Neuron (in vitro differentiated cells): ENCODE data around the gene CHM.
"Not testable (repeated sequence)": the region's sequence is repeated elsewhere in the genome, so short reads cannot be mapped to it uniquely, and the experiment has no call there.

Experiments
- H2AFZ ChIP-seq: one replicate; pipeline ENCODE4 v1.6.1; 2013; ENCODE audit warnings: low read depth, mild to moderate bottlenecking, inconsistent platforms, low read length, moderate library complexity
- H3K27me3 ChIP-seq: one replicate; pipeline ENCODE4 v1.6.1; 2013; ENCODE audit warnings: low read length; ENCODE audit not compliant: insufficient read depth
- H3K36me3 ChIP-seq: one replicate; pipeline ENCODE4 v1.6.1; 2013; ENCODE audit warnings: low read length; ENCODE audit not compliant: insufficient read depth
- H3K4me1 ChIP-seq: one replicate; pipeline ENCODE4 v1.6.1; 2013; ENCODE audit warnings: low read length; ENCODE audit not compliant: insufficient read depth
- H3K4me3 ChIP-seq: 2 replicates; pipeline ENCODE4 v1.5.1; 2013; ENCODE audit warnings: mild to moderate bottlenecking, low read length, moderate library complexity
- H3K9me3 ChIP-seq: one replicate; pipeline ENCODE4 v1.6.1; 2013; ENCODE audit warnings: low read length

CHM gene

DNA sequence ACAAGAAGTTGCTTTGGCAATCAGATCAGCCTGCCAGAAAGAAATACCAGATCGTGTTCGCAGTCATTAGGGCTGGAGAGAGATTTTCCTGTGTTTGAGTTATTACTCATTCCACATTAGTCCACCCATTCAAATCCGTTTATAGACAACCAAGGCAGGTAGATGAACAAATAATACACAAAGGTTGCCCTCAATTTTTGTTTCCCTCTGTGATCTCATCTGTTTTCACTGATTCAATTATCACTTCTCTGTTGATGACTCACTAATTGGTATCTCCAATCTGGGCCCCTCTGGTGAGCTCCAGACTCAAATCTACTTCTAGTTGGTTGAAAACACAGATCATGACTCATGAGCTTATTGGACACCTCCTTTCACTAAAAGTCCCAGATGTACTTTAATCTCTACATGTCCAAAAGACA lies 54.5 kb downstream of the CHM start:
- Histone ChIP-seq H2AFZ (no peak overlapping the region), H3K9me3 (no peaks in the 10 kb centered on the region), H3K4me1 (no peaks in the 10 kb centered on the region), H3K4me3 (no peak overlapping the region), H3K36me3 (no peaks in the 10 kb centered on the region), H3K27me3 (no peaks in the 10 kb centered on the region)

DNA sequence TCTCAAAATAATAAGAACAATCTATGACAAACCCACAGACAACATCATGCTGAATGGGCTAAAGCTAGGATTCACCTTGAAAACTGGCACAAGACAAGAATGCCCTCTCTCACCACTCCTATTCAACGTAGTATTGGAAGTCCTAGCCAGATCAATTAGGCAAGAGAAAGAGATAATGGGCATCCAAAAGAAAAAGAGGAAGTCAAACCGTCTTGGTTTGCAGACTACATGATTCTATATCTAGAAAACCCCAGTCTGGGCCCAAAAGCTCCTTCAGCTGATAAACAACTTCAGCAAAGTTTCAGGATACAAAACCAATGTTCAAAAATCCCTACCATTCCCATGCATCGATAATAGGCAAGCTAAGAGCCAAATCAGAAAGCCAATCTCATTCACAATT lies 59.0 kb downstream of the CHM start:
- H3K9me3 ChIP-seq = no peaks in the 10 kb centered on the region
- no peaks in the 10 kb centered on the region for H3K36me3 ChIP-seq
- H2AFZ ChIP-seq = no peak overlapping the region
- no peak overlapping the region for H3K4me3 ChIP-seq
- no peaks in the 10 kb centered on the region for H3K27me3 ChIP-seq
- no peaks in the 10 kb centered on the region for H3K4me1 ChIP-seq

DNA sequence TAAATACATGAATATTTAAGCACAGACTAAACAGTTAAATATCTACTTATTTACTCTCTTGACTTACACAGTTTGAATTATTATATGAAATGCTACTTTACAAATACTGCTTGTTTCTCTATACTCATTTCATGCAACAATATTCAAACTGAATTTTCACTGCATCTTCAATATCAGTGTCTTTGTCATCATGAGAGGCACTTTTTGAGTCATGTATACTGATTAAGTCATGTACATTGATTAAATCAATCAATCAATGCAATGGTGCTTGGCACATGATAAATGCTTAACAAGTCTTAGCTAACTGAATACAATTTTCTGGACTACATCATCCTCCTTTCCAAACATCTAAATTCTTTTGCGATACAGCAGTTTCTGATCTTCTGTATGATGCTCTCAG lies 67.1 kb downstream of the CHM start:
- Histone ChIP-seq H2AFZ (no peak overlapping the region), H3K4me1 (no peaks in the 10 kb centered on the region), H3K27me3 (no peaks in the 10 kb centered on the region), H3K36me3 (peaks cover 6% of the 10 kb centered on the region), H3K4me3 (no peak overlapping the region), H3K9me3 (no peaks in the 10 kb centered on the region)

DNA sequence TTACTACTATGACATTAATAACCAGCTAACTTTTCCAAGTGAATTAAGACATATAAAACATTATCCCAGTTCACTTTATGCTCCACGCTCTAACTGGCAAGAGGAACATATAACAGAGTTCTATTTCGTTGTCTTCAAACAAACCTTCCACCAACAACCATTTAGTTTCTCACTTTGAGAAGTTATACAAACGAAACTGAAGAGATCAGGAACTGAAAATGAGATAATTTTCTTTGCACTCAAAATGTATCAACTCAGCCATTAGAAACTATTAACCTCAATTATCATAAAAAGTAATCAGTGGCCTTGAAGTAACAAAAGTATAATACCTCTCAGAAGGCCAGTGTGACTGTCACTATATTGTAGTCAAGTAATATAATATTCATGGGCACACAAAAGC lies 70.1 kb downstream of the CHM start:
- no peaks in the 10 kb centered on the region for H3K9me3 ChIP-seq
- no peaks in the 10 kb centered on the region for H3K27me3 ChIP-seq
- H3K36me3 ChIP-seq = peaks cover 9% of the 10 kb centered on the region
- H3K4me3 ChIP-seq = no peak overlapping the region
- H3K4me1 ChIP-seq = no peaks in the 10 kb centered on the region
- no peak overlapping the region for H2AFZ ChIP-seq

DNA sequence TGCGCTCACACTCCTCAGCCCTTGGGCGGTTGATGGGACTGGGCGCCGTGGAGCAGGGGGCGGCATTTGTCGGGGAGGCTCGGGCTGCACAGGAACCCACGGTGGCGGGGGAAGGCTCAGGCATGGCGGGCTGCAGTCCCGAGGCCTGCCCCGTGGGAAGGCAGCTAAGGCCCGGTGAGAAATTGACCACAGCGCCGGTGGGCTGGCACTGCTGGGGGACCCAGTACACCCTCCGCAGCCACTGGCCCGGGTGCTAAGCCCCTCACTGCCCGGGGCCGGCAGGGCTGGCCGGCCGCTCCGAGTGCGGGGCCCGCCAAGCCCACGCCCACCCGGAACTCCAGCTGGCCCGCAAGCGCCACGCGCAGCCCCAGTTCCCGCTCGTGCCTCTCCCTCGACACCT lies 75.0 kb downstream of the CHM start:
- not testable (repeated sequence) for H3K4me3 ChIP-seq, H2AFZ ChIP-seq, H3K36me3 ChIP-seq, H3K9me3 ChIP-seq, H3K27me3 ChIP-seq, H3K4me1 ChIP-seq

DNA sequence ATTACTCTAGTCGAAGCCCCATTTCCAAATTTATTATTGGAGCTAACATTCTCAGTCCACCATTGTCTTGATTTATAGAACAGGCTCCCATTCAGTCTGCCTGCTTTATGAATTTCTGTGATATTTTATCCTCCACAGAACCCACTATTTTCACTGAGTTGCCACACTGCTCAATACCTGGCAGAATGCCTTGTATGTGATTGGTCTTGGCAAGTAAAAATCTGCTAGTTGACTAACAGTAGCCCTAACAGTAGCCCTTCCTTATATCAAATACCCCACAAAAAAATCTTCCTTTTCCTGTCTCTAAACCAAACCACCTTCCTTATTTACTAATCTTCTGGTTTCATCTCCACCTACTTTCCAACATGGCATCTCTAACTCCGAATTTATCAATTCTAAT lies 82.6 kb downstream of the CHM start:
- H3K4me3 ChIP-seq = no peak overlapping the region
- no peaks in the 10 kb centered on the region for H3K27me3 ChIP-seq
- H3K4me1 ChIP-seq = no peaks in the 10 kb centered on the region
- H3K36me3 ChIP-seq = no peaks in the 10 kb centered on the region
- H3K9me3 ChIP-seq = no peaks in the 10 kb centered on the region
- no peak overlapping the region for H2AFZ ChIP-seq

DNA sequence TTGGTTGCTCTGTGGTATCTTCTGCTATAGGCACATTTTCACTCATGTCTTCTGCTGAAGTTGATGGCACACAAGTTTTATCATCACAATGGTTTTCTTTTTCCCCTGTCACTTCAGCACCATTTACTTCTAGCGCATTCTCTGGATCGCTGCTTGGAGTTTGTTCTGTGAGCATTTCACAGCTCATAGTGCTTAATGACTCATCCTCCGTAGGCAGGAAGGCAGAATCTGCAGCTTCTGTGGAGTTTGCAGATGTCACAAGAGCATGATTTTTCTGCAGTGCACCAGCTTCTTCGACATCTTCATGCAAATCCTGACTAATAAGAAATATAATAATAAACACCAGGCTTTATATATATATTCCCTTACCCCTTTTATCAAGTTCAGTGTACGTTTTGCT lies 83.6 kb downstream of the CHM start:
- Histone ChIP-seq H3K4me1 (no peaks in the 10 kb centered on the region), H3K36me3 (no peaks in the 10 kb centered on the region), H2AFZ (no peak overlapping the region), H3K9me3 (no peaks in the 10 kb centered on the region), H3K27me3 (no peaks in the 10 kb centered on the region), H3K4me3 (no peak overlapping the region)

DNA sequence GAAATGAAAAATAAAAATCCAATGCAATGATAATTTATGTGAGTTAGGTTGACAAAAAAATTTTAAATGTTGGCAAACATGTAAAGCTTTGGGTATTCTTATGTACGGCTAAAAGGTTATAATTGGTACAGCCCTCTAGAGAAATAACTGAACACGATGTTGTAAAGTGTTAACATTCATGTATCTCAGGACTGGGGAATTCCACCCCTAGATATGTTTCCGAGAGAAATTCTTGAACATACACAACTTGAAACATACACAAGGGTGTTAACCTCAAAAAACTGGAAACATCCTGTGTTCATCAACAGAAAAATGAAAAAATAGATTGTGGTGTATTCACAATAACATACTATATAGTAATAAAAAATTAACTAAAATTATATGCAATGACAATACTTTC lies 91.8 kb downstream of the CHM start:
- Histone ChIP-seq H3K4me1 (no peaks in the 10 kb centered on the region), H3K9me3 (no peaks in the 10 kb centered on the region), H2AFZ (no peak overlapping the region), H3K27me3 (no peaks in the 10 kb centered on the region), H3K4me3 (no peak overlapping the region), H3K36me3 (peaks cover 4% of the 10 kb centered on the region)

DNA sequence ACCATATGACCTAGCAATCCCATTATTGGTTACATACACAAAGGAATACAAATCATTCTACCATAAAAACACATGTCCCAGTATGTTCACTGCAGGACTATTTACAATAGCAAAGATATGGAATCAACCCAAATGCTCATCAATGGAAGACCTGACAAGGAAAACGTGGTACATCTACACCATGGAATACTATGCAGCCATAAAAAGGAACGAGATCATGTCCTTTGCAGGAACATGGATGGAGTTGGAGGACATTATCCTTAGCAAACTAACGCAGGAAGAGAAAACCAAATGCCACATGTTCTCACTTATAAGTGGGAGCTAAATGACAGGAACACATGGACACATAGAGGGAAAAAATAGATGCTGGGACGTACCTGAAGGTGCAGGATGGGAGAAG lies 102.6 kb downstream of the CHM start:
- not testable (repeated sequence) for H3K36me3 ChIP-seq, H2AFZ ChIP-seq, H3K4me3 ChIP-seq, H3K4me1 ChIP-seq, H3K27me3 ChIP-seq, H3K9me3 ChIP-seq

DNA sequence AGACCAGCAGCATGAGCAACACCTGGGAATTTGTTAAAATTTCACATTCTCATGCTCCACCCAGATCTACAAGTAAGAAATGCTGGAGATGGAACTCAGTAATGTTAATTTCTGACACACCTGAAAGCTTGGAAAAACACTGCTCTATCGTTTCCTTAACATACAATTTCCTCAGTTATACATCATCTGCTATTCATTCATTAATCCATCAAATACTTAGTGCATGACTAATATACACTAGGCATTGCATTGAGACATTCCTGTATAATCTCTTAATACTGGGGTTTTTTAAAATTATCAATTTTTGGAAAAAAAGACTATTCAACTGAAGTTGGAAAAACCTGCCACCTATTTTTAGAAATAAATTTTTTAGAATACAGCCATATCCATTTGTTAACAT lies 106.1 kb downstream of the CHM start:
- no peak overlapping the region for H3K4me3 ChIP-seq
- H3K4me1 ChIP-seq = no peaks in the 10 kb centered on the region
- no peaks in the 10 kb centered on the region for H3K36me3 ChIP-seq
- H3K27me3 ChIP-seq = no peaks in the 10 kb centered on the region
- H3K9me3 ChIP-seq = no peaks in the 10 kb centered on the region
- H2AFZ ChIP-seq = no peak overlapping the region

DNA sequence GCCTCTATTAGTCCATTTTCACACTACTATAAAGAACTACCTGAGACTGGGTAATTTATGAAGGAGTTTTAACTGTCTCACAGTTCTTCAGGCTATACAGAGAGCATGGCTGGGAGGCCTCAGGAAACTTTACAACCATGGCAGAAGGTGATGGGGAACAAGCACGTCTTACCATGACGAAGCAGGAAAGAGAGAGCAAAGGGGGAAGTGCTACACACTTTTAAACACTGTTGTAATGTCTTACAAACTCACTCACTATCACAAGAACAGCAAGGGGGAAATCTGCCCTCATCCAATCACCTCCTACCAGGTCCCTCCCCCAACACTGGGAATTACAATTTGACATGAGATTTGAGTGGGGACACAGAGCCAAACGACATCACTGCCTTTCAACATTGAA lies 107.4 kb downstream of the CHM start:
- H2AFZ ChIP-seq, H3K9me3 ChIP-seq, H3K27me3 ChIP-seq, H3K4me1 ChIP-seq, H3K36me3 ChIP-seq, H3K4me3 ChIP-seq: not testable (repeated sequence)

DNA sequence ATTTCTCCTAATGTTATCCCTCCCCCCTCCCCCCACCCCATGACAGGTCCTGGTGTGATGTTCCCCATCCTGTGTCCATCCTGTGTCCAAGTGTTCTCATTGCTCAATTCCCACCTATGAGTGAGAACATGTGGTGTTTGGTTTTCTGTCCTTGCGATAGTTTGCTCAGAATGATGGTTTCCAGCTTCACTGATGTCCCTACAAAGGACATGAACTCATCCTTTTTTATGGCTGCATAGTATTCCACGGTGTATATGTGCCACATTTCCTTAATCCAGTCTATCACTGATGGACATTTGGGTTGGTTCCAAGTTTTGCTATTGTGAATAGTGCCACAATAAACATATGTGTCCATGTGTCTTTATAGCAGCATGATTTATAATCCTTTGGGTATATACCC lies 113.0 kb downstream of the CHM start:
- H3K4me1 ChIP-seq, H3K27me3 ChIP-seq, H3K4me3 ChIP-seq, H3K36me3 ChIP-seq, H3K9me3 ChIP-seq, H2AFZ ChIP-seq: not testable (repeated sequence)

DNA sequence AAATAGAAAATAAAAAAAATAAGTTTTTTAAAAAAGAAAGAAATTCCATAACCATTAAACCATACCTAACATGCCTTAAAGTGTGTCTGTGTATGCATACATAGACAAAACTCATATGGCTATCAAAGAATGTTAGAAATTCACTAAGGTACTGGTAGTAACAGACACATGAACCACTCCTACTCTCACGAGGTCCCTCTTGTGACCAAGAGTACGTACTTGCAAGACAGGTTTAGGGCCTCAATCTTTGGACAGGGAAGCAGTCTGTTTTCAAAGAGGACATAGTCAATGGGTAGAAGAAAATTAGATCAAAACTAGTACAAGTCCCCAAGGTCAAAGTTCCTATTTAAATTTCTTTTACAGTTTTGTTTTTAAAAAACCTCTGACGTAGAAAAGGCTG lies 117.3 kb downstream of the CHM start:
- Histone ChIP-seq H3K4me3 (no peak overlapping the region), H3K27me3 (no peaks in the 10 kb centered on the region), H3K36me3 (no peaks in the 10 kb centered on the region), H3K9me3 (no peaks in the 10 kb centered on the region), H3K4me1 (no peaks in the 10 kb centered on the region), H2AFZ (no peak overlapping the region)

DNA sequence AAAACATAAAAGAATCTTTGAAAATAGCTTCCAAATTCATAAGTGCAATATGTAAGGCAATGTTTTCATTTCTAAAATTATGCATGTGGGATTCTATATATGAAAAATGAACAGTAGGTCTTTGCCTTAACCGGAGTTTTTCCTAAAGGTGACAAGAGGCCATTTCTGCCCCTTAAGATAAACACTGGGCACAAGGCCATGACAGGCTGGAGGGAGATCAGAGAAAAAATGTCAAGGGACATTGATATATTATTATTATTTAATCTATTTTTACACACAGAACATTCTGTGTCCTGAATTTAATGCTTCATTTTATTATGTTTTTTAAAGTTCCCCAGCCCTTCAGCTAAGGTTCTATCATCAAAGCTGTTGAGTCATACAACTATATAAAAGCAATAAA lies 118.8 kb downstream of the CHM start:
- Histone ChIP-seq H3K36me3 (no peaks in the 10 kb centered on the region), H3K4me3 (no peak overlapping the region), H2AFZ (no peak overlapping the region), H3K9me3 (no peaks in the 10 kb centered on the region), H3K27me3 (no peaks in the 10 kb centered on the region), H3K4me1 (no peaks in the 10 kb centered on the region)

DNA sequence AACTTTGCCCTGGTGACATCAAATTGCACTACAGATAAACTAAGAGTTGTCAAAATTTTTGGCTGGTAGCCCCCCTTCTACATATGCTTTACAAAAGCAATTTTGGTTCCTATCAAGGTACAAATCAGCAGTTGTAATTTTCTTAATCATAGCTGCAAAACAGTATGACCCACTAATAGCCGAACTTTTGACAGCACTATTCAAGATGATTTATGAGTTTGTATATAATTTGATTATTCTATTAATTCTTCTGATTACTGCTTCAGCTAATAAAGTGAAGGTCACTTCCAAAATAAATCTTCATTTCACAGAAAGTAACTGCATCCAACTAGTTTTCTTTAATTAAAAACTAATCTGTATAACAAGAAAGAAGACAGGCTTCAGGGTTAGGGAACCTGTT lies 119.6 kb downstream of the CHM start:
- H3K9me3 ChIP-seq = no peaks in the 10 kb centered on the region
- H3K4me1 ChIP-seq = no peaks in the 10 kb centered on the region
- no peak overlapping the region for H3K4me3 ChIP-seq
- H3K36me3 ChIP-seq = no peaks in the 10 kb centered on the region
- no peak overlapping the region for H2AFZ ChIP-seq
- no peaks in the 10 kb centered on the region for H3K27me3 ChIP-seq
